ENCODE results near the gene LUZP2.

The LUZP2 gene

DNA sequence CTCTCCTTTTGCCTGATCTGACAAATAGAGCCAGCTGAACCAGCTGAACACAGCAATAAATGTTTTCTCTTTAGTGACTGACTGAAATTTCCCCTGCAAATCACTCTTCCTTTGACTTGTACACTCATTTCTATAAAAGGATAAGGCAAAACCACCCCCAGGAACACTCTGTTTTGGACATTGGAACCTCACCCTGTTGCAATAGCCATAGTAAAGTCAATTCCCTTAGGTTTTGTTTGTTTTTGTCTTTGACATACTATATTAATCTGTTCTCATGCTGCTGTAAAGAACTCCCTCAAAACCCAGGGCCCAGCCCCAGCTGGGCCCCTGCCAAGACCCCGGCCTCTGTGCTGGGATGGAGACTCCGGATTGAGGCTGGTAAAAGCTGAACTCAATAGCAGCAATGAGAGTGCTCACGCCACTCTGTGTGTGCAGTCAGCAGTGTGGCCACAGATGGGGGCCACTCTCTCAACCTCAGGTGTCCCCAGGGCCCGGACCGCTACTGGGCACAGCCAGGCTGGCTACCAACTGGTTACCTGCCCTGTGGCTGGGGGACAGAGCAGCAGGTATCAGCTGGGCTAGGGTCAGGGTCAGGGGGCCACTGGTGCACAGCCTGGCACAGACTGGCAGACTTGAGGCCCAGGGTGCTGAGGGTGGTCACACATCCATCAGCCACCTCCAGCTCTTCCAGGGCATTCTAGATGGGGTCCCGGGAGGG lies 597.4 kb downstream of the LUZP2 start:
- H3K4me3 ChIP-seq (ENCODE audit: insufficient read depth, low read depth, low read length, poor library complexity, severe bottlenecking): no peak overlapping the region

DNA sequence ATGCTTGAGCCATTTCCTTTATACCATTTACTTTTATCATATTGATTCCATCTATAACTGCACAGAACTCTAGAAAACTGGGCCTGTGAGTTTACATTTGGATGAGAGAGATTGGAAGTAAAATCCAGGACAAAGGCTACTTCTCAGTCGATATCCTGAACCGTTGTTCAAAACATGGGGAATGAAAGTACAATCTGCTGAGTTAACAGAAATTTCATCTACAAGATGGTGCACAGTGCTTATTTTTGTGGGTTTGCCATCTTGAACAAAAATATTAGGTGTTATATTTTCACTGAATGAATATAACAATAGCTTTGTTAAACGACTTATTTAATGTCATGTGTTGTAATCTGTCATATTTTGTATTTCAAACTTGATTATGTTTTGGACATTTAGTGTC lies 622.6 kb downstream of the LUZP2 start:
- Histone ChIP-seq H3K4me3 (ENCODE audit: insufficient read depth, low read depth, low read length, poor library complexity, severe bottlenecking) (no peak overlapping the region), H3K27me3 (replicated peaks; ENCODE audit: control insufficient read depth, insufficient read depth, low read length, poor library complexity, severe bottlenecking) (no peaks in the 10 kb centered on the region)
- no peak for DNase-seq

More for the DNA sequence above, 597.4 kb downstream of the LUZP2 start:
- H3K36me3 ChIP-seq (ENCODE audit: control insufficient read depth, insufficient read depth, low read length): no peaks in the 10 kb centered on the region
- H3K27me3 ChIP-seq (replicated peaks; ENCODE audit: control insufficient read depth, insufficient read depth, low read length, poor library complexity, severe bottlenecking): no peaks in the 10 kb centered on the region
- no peak for DNase-seq
- no peaks in the 10 kb centered on the region for H3K4me1 ChIP-seq (ENCODE audit: control insufficient read depth, insufficient read depth, low read length, poor library complexity, severe bottlenecking)
- no peaks in the 10 kb centered on the region for H3K9me3 ChIP-seq (ENCODE audit: control insufficient read depth, low read length)
- H3K27ac ChIP-seq (ENCODE audit: insufficient read depth, low read length, poor library complexity, severe bottlenecking): no peak overlapping the region

More for the DNA sequence above, 622.6 kb downstream of the LUZP2 start:
- Histone ChIP-seq H3K9me3 (ENCODE audit: control insufficient read depth, low read length) (no peaks in the 10 kb centered on the region), H3K27ac (ENCODE audit: insufficient read depth, low read length, poor library complexity, severe bottlenecking) (no peak overlapping the region), H3K4me1 (ENCODE audit: control insufficient read depth, insufficient read depth, low read length, poor library complexity, severe bottlenecking) (no peaks in the 10 kb centered on the region), H3K36me3 (ENCODE audit: control insufficient read depth, insufficient read depth, low read length) (no peaks in the 10 kb centered on the region)

Measured in effector memory CD4-positive, alpha-beta T cell (primary cell).